ENCODE measurements around the gene ITPKB. TPM values are rescaled to one million over a fixed set of nuclear protein-coding genes. Genes with fewer than 3 reads are reported as not detected.

Gene ITPKB
- total and polyA plus RNA-seq, 2 experiments from 2014 or later, result 0.31 to 5.2 TPM

- no peak overlapping the region for H3K4me3 ChIP-seq
- peaks cover 42% of the 10 kb centered on the region for H3K4me1 ChIP-seq (ENCODE audit: insufficient read depth)
- no peak overlapping the region for H3K27ac ChIP-seq (ENCODE audit: low read depth)
- Mint-ChIP-seq H3K4me3 (no peak overlapping the region), H3K36me3 (ENCODE audit: low read depth) (no peaks in the 10 kb centered on the region), H3K9me3 (no peaks in the 10 kb centered on the region), H3K27ac (no peak overlapping the region), H3K4me1 (peaks cover 80% of the 10 kb centered on the region), H3K27me3 (ENCODE audit: insufficient read depth, low read depth, poor library complexity) (peaks cover 28% of the 10 kb centered on the region)
- no peaks in the 10 kb centered on the region for H4K20me1 ChIP-seq (replicated peaks; ENCODE audit: insufficient read depth)
- ATAC-seq, result no peak
- H2AFZ ChIP-seq, result no peak overlapping the region
- no peak for DNase-seq (ENCODE audit: low spot score)
- H3K79me2 ChIP-seq (replicated peaks; ENCODE audit: insufficient read depth), result no peaks in the 10 kb centered on the region
- H3K36me3 ChIP-seq (ENCODE audit: insufficient read depth), result no peaks in the 10 kb centered on the region
- peaks cover 3% of the 10 kb centered on the region; the same call in 1 of the 2 replicates for H3F3A ChIP-seq (replicated peaks; ENCODE audit: low read depth)
- TF ChIP-seq ZNF462 (CRISPR knock-in tag; IDR thresholded peaks at IDR 0.05), result no peak
- no peak for TF ChIP-seq POLR2AphosphoS5 (IDR thresholded peaks at IDR 0.05; ENCODE audit: low read depth)
- TF ChIP-seq EZH2phosphoT487 (IDR thresholded peaks at IDR 0.05; ENCODE audit: unreplicated experiment), result no peak
- no peak for TF ChIP-seq ZNF114 (CRISPR knock-in tag; IDR thresholded peaks at IDR 0.05)
- TF ChIP-seq NANOG (IDR thresholded peaks at IDR 0.05; ENCODE audit: borderline replicate concordance), result no peak
- no peak for TF ChIP-seq EZH2 (IDR thresholded peaks at IDR 0.05; ENCODE audit: low read depth, unreplicated experiment)
- TF ChIP-seq REST (IDR thresholded peaks at IDR 0.05; ENCODE audit: unreplicated experiment), result no peak
- no peak for TF ChIP-seq JUNB (IDR thresholded peaks at IDR 0.05; ENCODE audit: unreplicated experiment)
- no peak for TF ChIP-seq CREB1 (CRISPR knock-in tag; IDR thresholded peaks at IDR 0.05; ENCODE audit: low read depth)
- no peak for TF ChIP-seq CTCF (conservative IDR thresholded peaks at IDR 0.05; ENCODE audit: low read depth in 2 of 2)
- TF ChIP-seq STAT1 (IDR thresholded peaks at IDR 0.05; ENCODE audit: unreplicated experiment), result no peak
- TF ChIP-seq ZNF331 (CRISPR knock-in tag; IDR thresholded peaks at IDR 0.05; ENCODE audit: low read depth), result no peak
- TF ChIP-seq ETS1 (IDR thresholded peaks at IDR 0.05), result no peak
- no peaks in the 10 kb centered on the region for H3K27me3 ChIP-seq (ENCODE audit: insufficient read depth)
- no peak overlapping the region for H3K4me2 ChIP-seq
- H3K9me2 ChIP-seq (ENCODE audit: insufficient read depth), result no peaks in the 10 kb centered on the region
Measured at GRCh38 chr1:226659641-226660040, 79.4 kb downstream of the ITPKB start.

Measured in GM23338 (cell line).